ENCODE measurements around the gene KLF18.

The KLF18 gene

GRCh38 chr1:44135886-44136285, 5.5 kb downstream of the KLF18 start:
- no peak for TF ChIP-seq CTCF (IDR thresholded peaks at IDR 0.05)

GRCh38 chr1:44134071-44134920, 7.1 kb downstream of the KLF18 start:
- TF ChIP-seq CTCF (IDR thresholded peaks at IDR 0.05), result no peak

GRCh38 chr1:44131411-44131810, 10.0 kb downstream of the KLF18 start:
- no peak for TF ChIP-seq CTCF (IDR thresholded peaks at IDR 0.05)

- TF ChIP-seq CTCF (IDR thresholded peaks at IDR 0.05), result no peak
Observed at GRCh38 chr1:44129616-44130500, 11.6 kb downstream of the KLF18 start.

GRCh38 chr1:44120398-44120949, 21.0 kb downstream of the KLF18 start:
- no peak for TF ChIP-seq CTCF (IDR thresholded peaks at IDR 0.05)

GRCh38 chr1:44119525-44119924, 21.9 kb downstream of the KLF18 start:
- no peak for TF ChIP-seq CTCF (IDR thresholded peaks at IDR 0.05)

GRCh38 chr1:44118682-44119081, 22.7 kb downstream of the KLF18 start, which contains the start of gene KLF17:
TSS of gene KLF17 (plus strand) at chr1:44118821. CDS start at chr1:44118908, 87 bp downstream.
- TF ChIP-seq CTCF (IDR thresholded peaks at IDR 0.05), result no peak
